Mammary epithelial cell (primary cell): Measurements from ENCODE around the gene EARS2.

ENCODE experiments used
- EZH2 ChIP-seq: IDR thresholded peaks from 2 replicates; pipeline ENCODE4 v1.6.1; 2012; ENCODE audit warnings: low read length, inconsistent platforms, borderline replicate concordance
- TF ChIP-seq, protein P1 (sequence below), 2 donors: IDR thresholded peaks in 1 of 2; conservative IDR thresholded peaks in 1 of 2; 2 replicates each; pipeline ENCODE4 v1.5.1; 2011 to 2012; ENCODE audit warnings: inconsistent platforms in 2 of 2, low read length in 2 of 2, mild to moderate bottlenecking in 2 of 2, control low read depth in 1 of 2, low read depth in 1 of 2; ENCODE audit not compliant: insufficient read depth in 1 of 2; ENCODE audit errors: extremely low read depth in 1 of 2

DNA sequence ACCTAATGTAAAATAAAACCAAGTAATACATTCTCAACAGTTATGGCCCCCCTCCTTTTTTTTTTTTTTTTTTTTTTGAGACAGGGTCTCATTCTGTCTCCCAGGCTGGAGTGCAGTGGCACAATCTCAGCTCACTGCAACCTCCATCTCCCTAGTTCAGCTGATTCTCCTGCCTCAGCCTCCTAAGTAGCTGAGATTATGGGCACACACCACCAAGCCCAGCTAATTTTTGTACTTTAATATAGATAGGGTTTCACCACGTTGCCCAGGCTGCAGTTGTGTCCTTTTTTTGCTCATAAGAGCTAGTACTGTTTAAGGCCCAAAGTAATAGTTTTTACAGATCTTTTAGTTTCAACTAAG is 18.3 kb downstream of the EARS2 start:
- TF ChIP-seq, protein P1, sequence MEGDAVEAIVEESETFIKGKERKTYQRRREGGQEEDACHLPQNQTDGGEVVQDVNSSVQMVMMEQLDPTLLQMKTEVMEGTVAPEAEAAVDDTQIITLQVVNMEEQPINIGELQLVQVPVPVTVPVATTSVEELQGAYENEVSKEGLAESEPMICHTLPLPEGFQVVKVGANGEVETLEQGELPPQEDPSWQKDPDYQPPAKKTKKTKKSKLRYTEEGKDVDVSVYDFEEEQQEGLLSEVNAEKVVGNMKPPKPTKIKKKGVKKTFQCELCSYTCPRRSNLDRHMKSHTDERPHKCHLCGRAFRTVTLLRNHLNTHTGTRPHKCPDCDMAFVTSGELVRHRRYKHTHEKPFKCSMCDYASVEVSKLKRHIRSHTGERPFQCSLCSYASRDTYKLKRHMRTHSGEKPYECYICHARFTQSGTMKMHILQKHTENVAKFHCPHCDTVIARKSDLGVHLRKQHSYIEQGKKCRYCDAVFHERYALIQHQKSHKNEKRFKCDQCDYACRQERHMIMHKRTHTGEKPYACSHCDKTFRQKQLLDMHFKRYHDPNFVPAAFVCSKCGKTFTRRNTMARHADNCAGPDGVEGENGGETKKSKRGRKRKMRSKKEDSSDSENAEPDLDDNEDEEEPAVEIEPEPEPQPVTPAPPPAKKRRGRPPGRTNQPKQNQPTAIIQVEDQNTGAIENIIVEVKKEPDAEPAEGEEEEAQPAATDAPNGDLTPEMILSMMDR (conservative IDR thresholded peaks at IDR 0.05 in 1 of 2, IDR thresholded peaks at IDR 0.05 in 1 of 2; ENCODE audit: extremely low read depth in 1 of 2, insufficient read depth in 1 of 2, low read depth in 1 of 2, low read length in 2 of 2), result no peak
- TF ChIP-seq EZH2, result no peak
